ENCODE measurements around the gene MPRIP. TPM values are rescaled to one million over a fixed set of nuclear protein-coding genes. Genes with fewer than 3 reads are reported as not detected.

MPRIP gene
- polyA plus RNA-seq, 1 of the 3 experiments (the other 2 are of a cell fraction) = 64.4 TPM

DNA sequence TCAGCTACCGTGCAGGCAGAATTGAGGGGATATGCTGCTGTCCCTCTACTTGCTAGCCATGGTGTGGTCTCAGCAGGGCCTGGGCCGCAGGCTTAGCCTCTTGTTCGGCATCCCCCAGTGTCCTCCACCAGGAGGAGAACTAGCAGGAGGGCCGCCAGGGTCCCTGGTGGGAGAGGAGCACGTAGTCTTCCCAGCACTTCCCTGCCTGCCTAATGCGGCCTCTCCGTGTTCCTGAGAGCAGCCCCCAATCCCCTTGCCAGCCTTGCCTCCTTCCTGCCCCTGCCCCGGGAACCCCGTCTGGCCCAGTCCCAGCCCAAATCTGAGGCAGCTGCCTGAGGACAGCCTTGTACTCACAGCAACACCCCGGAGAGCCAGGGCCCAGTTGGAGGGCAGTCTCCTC is 125.7 kb downstream of the MPRIP start:
- no peaks in the 10 kb centered on the region for H3F3A ChIP-seq (replicated peaks; ENCODE audit: insufficient read depth)
- H3K36me3 ChIP-seq (replicated peaks in 1 of 2; ENCODE audit: control insufficient read depth in 1 of 2, insufficient read depth in 2 of 2, low read length in 1 of 2) = peaks cover 11 to 87% of the 10 kb centered on the region in 2 experiments
- no peak for DNase-seq
- no peak overlapping the region for H3K4me3 ChIP-seq (ENCODE audit: low read depth in 2 of 2, low read length in 1 of 2)
- 98% methylated on average over 7 of the region's 10 CpGs for WGBS (ENCODE audit: low lambda C conversion rate)
- no peaks in the 10 kb centered on the region for H3K27me3 ChIP-seq (ENCODE audit: insufficient read depth)
- H4K20me1 ChIP-seq (ENCODE audit: insufficient read depth) = no peaks in the 10 kb centered on the region
- no peaks in the 10 kb centered on the region for H3K9me2 ChIP-seq
- POLR2A ChIA-PET = no interaction called here
- H3K4me1 ChIP-seq (ENCODE audit: control insufficient read depth in 1 of 2, insufficient read depth in 2 of 2, low read depth in 1 of 2, low read length in 1 of 2) = no peaks in the 10 kb centered on the region
- H2AFZ ChIP-seq (ENCODE audit: low read depth) = no peak overlapping the region
- no peaks in the 10 kb centered on the region for H3K9me3 ChIP-seq
- no peak overlapping the region for H3K27ac ChIP-seq (ENCODE audit: low read depth in 2 of 2, low read length in 1 of 2)
- H3K9ac ChIP-seq = no peak overlapping the region
- TF ChIP-seq NRF1 (IDR thresholded peaks at IDR 0.05; ENCODE audit: low read depth, low read length) = no peak
- TF ChIP-seq EZH2phosphoT487 (IDR thresholded peaks at IDR 0.05; ENCODE audit: borderline replicate concordance, low read depth) = no peak
- TF ChIP-seq, protein P1, sequence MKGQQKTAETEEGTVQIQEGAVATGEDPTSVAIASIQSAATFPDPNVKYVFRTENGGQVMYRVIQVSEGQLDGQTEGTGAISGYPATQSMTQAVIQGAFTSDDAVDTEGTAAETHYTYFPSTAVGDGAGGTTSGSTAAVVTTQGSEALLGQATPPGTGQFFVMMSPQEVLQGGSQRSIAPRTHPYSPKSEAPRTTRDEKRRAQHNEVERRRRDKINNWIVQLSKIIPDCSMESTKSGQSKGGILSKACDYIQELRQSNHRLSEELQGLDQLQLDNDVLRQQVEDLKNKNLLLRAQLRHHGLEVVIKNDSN (IDR thresholded peaks at IDR 0.05; ENCODE audit: borderline replicate concordance, low read depth) = no peak
- TF ChIP-seq, protein P2, sequence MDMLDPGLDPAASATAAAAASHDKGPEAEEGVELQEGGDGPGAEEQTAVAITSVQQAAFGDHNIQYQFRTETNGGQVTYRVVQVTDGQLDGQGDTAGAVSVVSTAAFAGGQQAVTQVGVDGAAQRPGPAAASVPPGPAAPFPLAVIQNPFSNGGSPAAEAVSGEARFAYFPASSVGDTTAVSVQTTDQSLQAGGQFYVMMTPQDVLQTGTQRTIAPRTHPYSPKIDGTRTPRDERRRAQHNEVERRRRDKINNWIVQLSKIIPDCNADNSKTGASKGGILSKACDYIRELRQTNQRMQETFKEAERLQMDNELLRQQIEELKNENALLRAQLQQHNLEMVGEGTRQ (IDR thresholded peaks at IDR 0.05; ENCODE audit: borderline replicate concordance, low read depth, low read length) = no peak
- TF ChIP-seq YY1 (IDR thresholded peaks at IDR 0.05; ENCODE audit: low read depth) = no peak
- TF ChIP-seq FOXJ3 (CRISPR knock-in tag; IDR thresholded peaks at IDR 0.05) = no peak
- CTCF ChIA-PET = interaction anchor here (1.1 to 2.8 kb wide), 2 partner anchors 26 to 35 kb away, joined by 3 to 7 read pairs; no protein-coding TSS in a partner anchor
- no peak overlapping the region for H3K4me2 ChIP-seq
- no peaks in the 10 kb centered on the region for H3K79me2 ChIP-seq (ENCODE audit: insufficient read depth)

DNA sequence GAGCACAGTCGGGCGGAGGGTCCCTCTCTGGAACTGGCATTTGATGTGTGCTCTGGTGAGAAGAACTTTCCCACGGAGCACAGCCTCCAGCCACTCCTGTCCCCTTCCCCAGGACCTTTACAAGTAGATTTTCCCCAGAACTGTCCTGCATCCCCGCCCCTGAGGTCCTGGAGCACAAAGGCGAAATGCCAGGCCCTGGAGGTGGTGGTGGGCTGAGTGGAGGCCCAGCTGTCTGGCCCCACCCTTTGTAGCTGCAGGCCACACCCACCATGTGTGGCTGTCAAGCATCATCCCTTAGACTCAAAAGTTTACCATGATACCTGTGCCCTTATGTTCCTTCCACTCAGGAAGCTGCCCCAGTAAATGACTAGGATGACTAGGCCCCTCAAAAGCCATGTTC is 126.1 kb downstream of the MPRIP start:
- 98% methylated on average over 5 of the region's 5 CpGs for WGBS (ENCODE audit: low lambda C conversion rate)
- Histone ChIP-seq H2AFZ (ENCODE audit: low read depth) (no peak overlapping the region), H3K4me1 (ENCODE audit: control insufficient read depth in 1 of 2, insufficient read depth in 2 of 2, low read depth in 1 of 2, low read length in 1 of 2) (no peaks in the 10 kb centered on the region), H3K27me3 (ENCODE audit: insufficient read depth) (no peaks in the 10 kb centered on the region), H3K4me2 (no peak overlapping the region), H3K4me3 (ENCODE audit: low read depth in 2 of 2, low read length in 1 of 2) (no peak overlapping the region), H3F3A (replicated peaks; ENCODE audit: insufficient read depth) (no peaks in the 10 kb centered on the region), H3K36me3 (replicated peaks in 1 of 2; ENCODE audit: control insufficient read depth in 1 of 2, insufficient read depth in 2 of 2, low read length in 1 of 2) (peaks cover 14 to 87% of the 10 kb centered on the region in 2 experiments), H3K9me3 (no peaks in the 10 kb centered on the region), H3K79me2 (ENCODE audit: insufficient read depth) (no peaks in the 10 kb centered on the region), H3K9me2 (no peaks in the 10 kb centered on the region), H3K9ac (no peak overlapping the region), H4K20me1 (ENCODE audit: insufficient read depth) (no peaks in the 10 kb centered on the region), H3K27ac (ENCODE audit: low read depth in 2 of 2, low read length in 1 of 2) (no peak overlapping the region)
- ChIA-PET POLR2A (no interaction called here), CTCF (no interaction called here)
- DNase-seq = no peak
- TF ChIP-seq, protein P3, sequence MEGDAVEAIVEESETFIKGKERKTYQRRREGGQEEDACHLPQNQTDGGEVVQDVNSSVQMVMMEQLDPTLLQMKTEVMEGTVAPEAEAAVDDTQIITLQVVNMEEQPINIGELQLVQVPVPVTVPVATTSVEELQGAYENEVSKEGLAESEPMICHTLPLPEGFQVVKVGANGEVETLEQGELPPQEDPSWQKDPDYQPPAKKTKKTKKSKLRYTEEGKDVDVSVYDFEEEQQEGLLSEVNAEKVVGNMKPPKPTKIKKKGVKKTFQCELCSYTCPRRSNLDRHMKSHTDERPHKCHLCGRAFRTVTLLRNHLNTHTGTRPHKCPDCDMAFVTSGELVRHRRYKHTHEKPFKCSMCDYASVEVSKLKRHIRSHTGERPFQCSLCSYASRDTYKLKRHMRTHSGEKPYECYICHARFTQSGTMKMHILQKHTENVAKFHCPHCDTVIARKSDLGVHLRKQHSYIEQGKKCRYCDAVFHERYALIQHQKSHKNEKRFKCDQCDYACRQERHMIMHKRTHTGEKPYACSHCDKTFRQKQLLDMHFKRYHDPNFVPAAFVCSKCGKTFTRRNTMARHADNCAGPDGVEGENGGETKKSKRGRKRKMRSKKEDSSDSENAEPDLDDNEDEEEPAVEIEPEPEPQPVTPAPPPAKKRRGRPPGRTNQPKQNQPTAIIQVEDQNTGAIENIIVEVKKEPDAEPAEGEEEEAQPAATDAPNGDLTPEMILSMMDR (IDR thresholded peaks at IDR 0.05) = no peak
- TF ChIP-seq RFX5 (IDR thresholded peaks at IDR 0.05; ENCODE audit: low read length) (no peak), FOSL2 (IDR thresholded peaks at IDR 0.05; ENCODE audit: borderline replicate concordance, low read depth) (no peak), RAD21 (IDR thresholded peaks at IDR 0.05; ENCODE audit: low read length) (no peak), FOXJ3 (CRISPR knock-in tag; IDR thresholded peaks at IDR 0.05) (no peak), YY1 (IDR thresholded peaks at IDR 0.05; ENCODE audit: low read depth) (no peak), MEF2A (IDR thresholded peaks at IDR 0.05; ENCODE audit: borderline replicate concordance, low read depth) (no peak), TAF1 (IDR thresholded peaks at IDR 0.05; ENCODE audit: borderline replicate concordance, low read depth, low read length) (no peak), RXRA (IDR thresholded peaks at IDR 0.05; ENCODE audit: borderline replicate concordance, low read depth) (no peak), TCF12 (IDR thresholded peaks at IDR 0.05) (no peak), POLR2AphosphoS5 (IDR thresholded peaks at IDR 0.05; ENCODE audit: low read depth, low read length) (no peak), MXI1 (IDR thresholded peaks at IDR 0.05; ENCODE audit: low read depth, low read length) (no peak), JUND (IDR thresholded peaks at IDR 0.05) (no peak), SMC3 (IDR thresholded peaks at IDR 0.05; ENCODE audit: low read depth, low read length) (no peak), NRF1 (IDR thresholded peaks at IDR 0.05; ENCODE audit: low read depth, low read length) (no peak)
- TF ChIP-seq, protein P4, sequence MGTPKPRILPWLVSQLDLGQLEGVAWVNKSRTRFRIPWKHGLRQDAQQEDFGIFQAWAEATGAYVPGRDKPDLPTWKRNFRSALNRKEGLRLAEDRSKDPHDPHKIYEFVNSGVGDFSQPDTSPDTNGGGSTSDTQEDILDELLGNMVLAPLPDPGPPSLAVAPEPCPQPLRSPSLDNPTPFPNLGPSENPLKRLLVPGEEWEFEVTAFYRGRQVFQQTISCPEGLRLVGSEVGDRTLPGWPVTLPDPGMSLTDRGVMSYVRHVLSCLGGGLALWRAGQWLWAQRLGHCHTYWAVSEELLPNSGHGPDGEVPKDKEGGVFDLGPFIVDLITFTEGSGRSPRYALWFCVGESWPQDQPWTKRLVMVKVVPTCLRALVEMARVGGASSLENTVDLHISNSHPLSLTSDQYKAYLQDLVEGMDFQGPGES (IDR thresholded peaks at IDR 0.05; ENCODE audit: low read depth, low read length) = no peak
- TF ChIP-seq, protein P5, sequence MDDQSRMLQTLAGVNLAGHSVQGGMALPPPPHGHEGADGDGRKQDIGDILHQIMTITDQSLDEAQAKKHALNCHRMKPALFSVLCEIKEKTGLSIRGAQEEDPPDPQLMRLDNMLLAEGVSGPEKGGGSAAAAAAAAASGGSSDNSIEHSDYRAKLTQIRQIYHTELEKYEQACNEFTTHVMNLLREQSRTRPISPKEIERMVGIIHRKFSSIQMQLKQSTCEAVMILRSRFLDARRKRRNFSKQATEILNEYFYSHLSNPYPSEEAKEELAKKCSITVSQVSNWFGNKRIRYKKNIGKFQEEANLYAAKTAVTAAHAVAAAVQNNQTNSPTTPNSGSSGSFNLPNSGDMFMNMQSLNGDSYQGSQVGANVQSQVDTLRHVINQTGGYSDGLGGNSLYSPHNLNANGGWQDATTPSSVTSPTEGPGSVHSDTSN (IDR thresholded peaks at IDR 0.05) = no peak
- TF ChIP-seq, protein P1 (IDR thresholded peaks at IDR 0.05; ENCODE audit: borderline replicate concordance, low read depth) = no peak
- TF ChIP-seq, protein P2 (IDR thresholded peaks at IDR 0.05; ENCODE audit: borderline replicate concordance, low read depth, low read length) = no peak
